ENCODE data around the gene CPSF4. TPM values are rescaled to one million over a fixed set of nuclear protein-coding genes. Genes with fewer than 3 reads are reported as not detected.
"Not testable (repeated sequence)": the region's sequence is repeated elsewhere in the genome, so short reads cannot be mapped to it uniquely, and the experiment has no call there.

The CPSF4 gene
- total and polyA plus RNA-seq, 8 donors, result 15.2 to 42.5 (median 23.7) TPM

- 92 to 98% methylated on average over 2 of the region's 2 CpGs for WGBS, 2 donors
- H3K36me3 ChIP-seq, result peaks cover 0 to 33% (median 0%) of the 10 kb centered on the region in 3 donors
Measured at GRCh38 chr7:99410635-99411034, 28.1 kb upstream of the CPSF4 start.

GRCh38 chr7:99415513-99416127 is 23.1 kb upstream of the CPSF4 start:
- DNase-seq, result peak in 4 of 6 donors; percentile 61 to 79 (median 76)
- ATAC-seq, result peak in 1 of 4 donors; percentile 45
- WGBS, 2 donors, result 44% methylated on average over 17 of the region's 17 CpGs
- H3K4me1 ChIP-seq; H3K27me3 ChIP-seq; intact Hi-C loops (cut with DNase I); FAIRE-seq; H3K27ac ChIP-seq; H3K9me3 ChIP-seq; H3K4me3 ChIP-seq: not testable (repeated sequence)
- TF ChIP-seq, protein P1, sequence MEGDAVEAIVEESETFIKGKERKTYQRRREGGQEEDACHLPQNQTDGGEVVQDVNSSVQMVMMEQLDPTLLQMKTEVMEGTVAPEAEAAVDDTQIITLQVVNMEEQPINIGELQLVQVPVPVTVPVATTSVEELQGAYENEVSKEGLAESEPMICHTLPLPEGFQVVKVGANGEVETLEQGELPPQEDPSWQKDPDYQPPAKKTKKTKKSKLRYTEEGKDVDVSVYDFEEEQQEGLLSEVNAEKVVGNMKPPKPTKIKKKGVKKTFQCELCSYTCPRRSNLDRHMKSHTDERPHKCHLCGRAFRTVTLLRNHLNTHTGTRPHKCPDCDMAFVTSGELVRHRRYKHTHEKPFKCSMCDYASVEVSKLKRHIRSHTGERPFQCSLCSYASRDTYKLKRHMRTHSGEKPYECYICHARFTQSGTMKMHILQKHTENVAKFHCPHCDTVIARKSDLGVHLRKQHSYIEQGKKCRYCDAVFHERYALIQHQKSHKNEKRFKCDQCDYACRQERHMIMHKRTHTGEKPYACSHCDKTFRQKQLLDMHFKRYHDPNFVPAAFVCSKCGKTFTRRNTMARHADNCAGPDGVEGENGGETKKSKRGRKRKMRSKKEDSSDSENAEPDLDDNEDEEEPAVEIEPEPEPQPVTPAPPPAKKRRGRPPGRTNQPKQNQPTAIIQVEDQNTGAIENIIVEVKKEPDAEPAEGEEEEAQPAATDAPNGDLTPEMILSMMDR (IDR thresholded peaks at IDR 0.05), result peak; percentile 38 to 61 (median 43)
- H3K36me3 ChIP-seq, result peaks cover 7 to 79% (median 27%) of the 10 kb centered on the region in 3 donors

More at GRCh38 chr7:99410635-99411034, 28.1 kb upstream of the CPSF4 start:
- no peak for FAIRE-seq
- intact Hi-C loops (cut with DNase I), result no loop called here
- no peak for ATAC-seq
- peaks cover 17 to 29% (median 24%) of the 10 kb centered on the region in 3 donors for H3K4me1 ChIP-seq
- DNase-seq, result no peak
- H3K27ac ChIP-seq, result no peak overlapping the region
- TF ChIP-seq, protein P1 (IDR thresholded peaks at IDR 0.05), result no peak
- H3K9me3 ChIP-seq, result no peaks in the 10 kb centered on the region
- no peak overlapping the region for H3K4me3 ChIP-seq
- no peaks in the 10 kb centered on the region for H3K27me3 ChIP-seq

GRCh38 chr7:99418260-99418659 is 20.5 kb upstream of the CPSF4 start:
- H3K4me1 ChIP-seq, result no peaks in the 10 kb centered on the region
- DNase-seq, result no peak
- 88 to 90% methylated on average over 9 of the region's 9 CpGs for WGBS, 2 donors
- no peak for ATAC-seq
- H3K4me3 ChIP-seq, result no peak overlapping the region
- no peak overlapping the region for H3K27ac ChIP-seq
- no peaks in the 10 kb centered on the region for H3K9me3 ChIP-seq
- no peak for FAIRE-seq
- no peaks in the 10 kb centered on the region for H3K27me3 ChIP-seq
- intact Hi-C loops (cut with DNase I), result no loop called here
- TF ChIP-seq, protein P1 (IDR thresholded peaks at IDR 0.05), result no peak
- peaks cover 7 to 54% (median 27%) of the 10 kb centered on the region in 3 donors for H3K36me3 ChIP-seq

GRCh38 chr7:99419323-99420021 is 19.3 kb upstream of the CPSF4 start:
- peaks cover 7 to 53% (median 27%) of the 10 kb centered on the region in 3 donors for H3K36me3 ChIP-seq
- intact Hi-C loops (cut with DNase I), result no loop called here

More at GRCh38 chr7:99419323-99420021, 19.3 kb upstream of the CPSF4 start:
- Histone ChIP-seq H3K4me3 (no peak overlapping the region), H3K4me1 (no peaks in the 10 kb centered on the region), H3K27ac (no peak overlapping the region), H3K9me3 (no peaks in the 10 kb centered on the region), H3K27me3 (no peaks in the 10 kb centered on the region)
- no peak for DNase-seq
- peak in 1 of 4 donors; percentile 16 for ATAC-seq
- FAIRE-seq, result no peak
- WGBS, 2 donors, result 90 to 92% methylated on average over 29 of the region's 29 CpGs
- TF ChIP-seq, protein P1 (IDR thresholded peaks at IDR 0.05), result no peak
